Measurements from ENCODE around the gene DMD. TPM values are rescaled to one million over a fixed set of nuclear protein-coding genes. Genes with fewer than 3 reads are reported as not detected.

DMD gene
- total RNA-seq, 1 donor from 2014 or later, result 2.5 TPM

DNA sequence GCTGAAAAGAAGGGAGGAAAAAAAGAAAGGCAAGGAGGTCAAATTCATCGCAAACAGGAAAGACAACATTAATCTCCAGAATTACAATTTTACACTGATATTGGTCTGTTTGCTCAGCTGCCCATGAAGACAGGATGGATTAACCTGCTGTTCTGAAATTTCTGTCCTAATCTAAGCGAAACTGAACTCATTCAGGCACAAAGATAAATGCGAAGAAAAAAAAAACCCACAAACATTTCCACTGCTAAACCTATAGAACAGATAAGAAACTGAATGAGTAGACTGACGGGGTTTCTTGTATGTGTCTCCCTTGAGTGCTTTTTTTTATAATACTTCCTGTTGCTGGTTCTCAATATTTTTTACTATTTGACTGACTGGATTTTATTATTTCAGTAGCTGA lies 1887.7 kb downstream of the DMD start:
- Histone ChIP-seq H3K27me3 (ENCODE audit: control insufficient read depth, insufficient read depth, low read length) (no peaks in the 10 kb centered on the region), H3K4me3 (ENCODE audit: low read depth, low read length) (no peak overlapping the region), H3K36me3 (ENCODE audit: control insufficient read depth, insufficient read depth, low read length) (no peaks in the 10 kb centered on the region)
- DNase-seq (ENCODE audit: low read depth), result no peak
- TF ChIP-seq, protein P1, sequence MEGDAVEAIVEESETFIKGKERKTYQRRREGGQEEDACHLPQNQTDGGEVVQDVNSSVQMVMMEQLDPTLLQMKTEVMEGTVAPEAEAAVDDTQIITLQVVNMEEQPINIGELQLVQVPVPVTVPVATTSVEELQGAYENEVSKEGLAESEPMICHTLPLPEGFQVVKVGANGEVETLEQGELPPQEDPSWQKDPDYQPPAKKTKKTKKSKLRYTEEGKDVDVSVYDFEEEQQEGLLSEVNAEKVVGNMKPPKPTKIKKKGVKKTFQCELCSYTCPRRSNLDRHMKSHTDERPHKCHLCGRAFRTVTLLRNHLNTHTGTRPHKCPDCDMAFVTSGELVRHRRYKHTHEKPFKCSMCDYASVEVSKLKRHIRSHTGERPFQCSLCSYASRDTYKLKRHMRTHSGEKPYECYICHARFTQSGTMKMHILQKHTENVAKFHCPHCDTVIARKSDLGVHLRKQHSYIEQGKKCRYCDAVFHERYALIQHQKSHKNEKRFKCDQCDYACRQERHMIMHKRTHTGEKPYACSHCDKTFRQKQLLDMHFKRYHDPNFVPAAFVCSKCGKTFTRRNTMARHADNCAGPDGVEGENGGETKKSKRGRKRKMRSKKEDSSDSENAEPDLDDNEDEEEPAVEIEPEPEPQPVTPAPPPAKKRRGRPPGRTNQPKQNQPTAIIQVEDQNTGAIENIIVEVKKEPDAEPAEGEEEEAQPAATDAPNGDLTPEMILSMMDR (IDR thresholded peaks at IDR 0.05; ENCODE audit: insufficient read depth, low read length, poor library complexity, severe bottlenecking), result no peak

DNA sequence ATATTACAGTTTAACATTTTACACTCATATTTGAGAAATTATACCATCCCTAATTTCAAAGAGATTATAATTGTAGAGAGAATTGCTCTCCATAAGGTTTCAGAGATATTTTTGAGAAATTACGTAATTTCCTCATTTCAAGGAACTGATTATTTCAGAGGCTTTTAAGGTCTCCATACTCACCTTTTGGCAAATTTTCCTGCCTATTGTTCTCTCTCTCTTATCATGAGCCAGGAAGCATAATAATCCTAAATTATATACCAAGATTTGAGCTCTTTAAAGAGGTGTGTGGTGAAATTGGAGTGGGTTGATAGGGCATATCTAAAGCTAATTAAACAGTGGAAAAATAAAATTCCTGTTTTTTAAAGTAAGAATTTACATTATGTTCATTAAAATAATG lies 1890.6 kb downstream of the DMD start:
- DNase-seq (ENCODE audit: low read depth), result no peak
- no peaks in the 10 kb centered on the region for H3K36me3 ChIP-seq (ENCODE audit: control insufficient read depth, insufficient read depth, low read length)
- no peak overlapping the region for H3K4me3 ChIP-seq (ENCODE audit: low read depth, low read length)
- no peaks in the 10 kb centered on the region for H3K27me3 ChIP-seq (ENCODE audit: control insufficient read depth, insufficient read depth, low read length)
- TF ChIP-seq, protein P1 (IDR thresholded peaks at IDR 0.05; ENCODE audit: insufficient read depth, low read length, poor library complexity, severe bottlenecking), result no peak

DNA sequence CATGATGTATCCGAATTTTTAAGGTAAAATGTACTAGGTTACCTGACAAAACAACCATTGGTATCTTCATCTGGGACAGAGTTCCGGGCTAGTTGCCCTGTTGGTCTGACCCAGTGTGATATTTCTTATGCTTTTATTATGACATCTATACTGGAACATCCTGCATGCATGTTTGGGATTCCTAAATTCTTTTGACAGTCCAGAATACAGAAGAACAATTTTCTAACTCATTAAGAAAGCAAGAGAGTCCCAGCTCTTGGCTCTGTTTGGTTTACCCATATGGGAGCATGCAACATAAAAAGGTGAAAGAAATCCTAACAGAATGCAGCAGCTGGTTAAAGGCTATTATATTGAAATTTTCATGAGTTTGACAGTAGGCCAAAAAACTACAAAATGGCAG lies 1891.8 kb downstream of the DMD start:
- H3K4me3 ChIP-seq (ENCODE audit: low read depth, low read length), result no peak overlapping the region
- TF ChIP-seq, protein P1 (IDR thresholded peaks at IDR 0.05; ENCODE audit: insufficient read depth, low read length, poor library complexity, severe bottlenecking), result no peak
- no peak for DNase-seq (ENCODE audit: low read depth)
- H3K36me3 ChIP-seq (ENCODE audit: control insufficient read depth, insufficient read depth, low read length), result no peaks in the 10 kb centered on the region
- H3K27me3 ChIP-seq (ENCODE audit: control insufficient read depth, insufficient read depth, low read length), result no peaks in the 10 kb centered on the region

DNA sequence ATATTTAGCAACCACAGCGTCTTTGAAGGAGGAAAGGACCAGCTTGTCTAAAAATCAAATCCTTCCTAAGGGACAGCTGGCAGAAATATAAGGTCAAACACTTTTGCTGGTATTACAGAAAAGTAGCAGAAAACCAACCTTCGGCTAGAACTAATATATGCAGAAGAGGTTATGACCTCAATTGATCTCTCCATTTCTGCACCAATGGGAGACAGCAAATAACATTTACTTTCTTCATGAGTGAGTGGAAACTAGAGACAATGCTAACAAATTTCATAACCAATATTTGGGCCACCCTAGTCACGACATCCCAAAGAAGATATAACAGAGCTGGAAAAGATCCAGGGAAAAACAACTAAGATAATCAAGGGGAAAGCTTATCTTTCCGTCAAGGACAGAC lies 1892.5 kb downstream of the DMD start:
- H3K36me3 ChIP-seq (ENCODE audit: control insufficient read depth, insufficient read depth, low read length), result no peaks in the 10 kb centered on the region
- H3K27me3 ChIP-seq (ENCODE audit: control insufficient read depth, insufficient read depth, low read length), result no peaks in the 10 kb centered on the region
- DNase-seq (ENCODE audit: low read depth), result no peak
- TF ChIP-seq, protein P1 (IDR thresholded peaks at IDR 0.05; ENCODE audit: insufficient read depth, low read length, poor library complexity, severe bottlenecking), result no peak
- H3K4me3 ChIP-seq (ENCODE audit: low read depth, low read length), result no peak overlapping the region

DNA sequence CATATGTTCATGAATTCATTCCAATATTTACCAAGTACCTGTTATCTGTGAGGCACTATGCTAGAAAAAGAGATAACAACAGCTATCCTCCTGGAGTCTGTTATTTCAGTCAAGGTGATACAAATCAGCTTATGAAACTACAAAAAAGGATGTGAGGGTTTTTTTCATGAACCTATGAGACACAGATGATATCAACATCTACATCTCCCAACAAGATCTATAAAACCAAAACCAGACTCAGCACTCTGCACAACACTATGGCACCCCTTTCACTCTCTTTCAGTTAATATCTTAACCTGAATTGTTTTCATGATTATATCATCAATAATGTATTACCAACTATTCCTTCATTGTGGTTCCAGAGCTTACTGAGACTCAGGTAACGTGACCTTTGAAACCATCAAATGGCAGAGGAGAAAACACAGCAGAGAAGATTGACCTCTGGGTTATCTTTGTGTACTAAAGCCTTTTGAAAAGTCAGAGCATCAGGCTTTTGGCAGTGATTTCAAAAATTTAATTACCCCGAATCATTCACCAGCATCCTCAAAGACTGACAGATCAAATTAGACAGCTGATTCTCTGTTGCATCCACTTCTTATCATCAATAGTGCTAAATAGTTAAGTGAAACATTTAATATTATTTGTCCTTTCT lies 1894.9 kb downstream of the DMD start:
- H3K4me3 ChIP-seq (ENCODE audit: low read depth, low read length), result no peak overlapping the region
- no peaks in the 10 kb centered on the region for H3K36me3 ChIP-seq (ENCODE audit: control insufficient read depth, insufficient read depth, low read length)
- H3K27me3 ChIP-seq (ENCODE audit: control insufficient read depth, insufficient read depth, low read length), result no peaks in the 10 kb centered on the region
- TF ChIP-seq, protein P1 (IDR thresholded peaks at IDR 0.05; ENCODE audit: insufficient read depth, low read length, poor library complexity, severe bottlenecking), result no peak
- DNase-seq (ENCODE audit: low read depth), result no peak

DNA sequence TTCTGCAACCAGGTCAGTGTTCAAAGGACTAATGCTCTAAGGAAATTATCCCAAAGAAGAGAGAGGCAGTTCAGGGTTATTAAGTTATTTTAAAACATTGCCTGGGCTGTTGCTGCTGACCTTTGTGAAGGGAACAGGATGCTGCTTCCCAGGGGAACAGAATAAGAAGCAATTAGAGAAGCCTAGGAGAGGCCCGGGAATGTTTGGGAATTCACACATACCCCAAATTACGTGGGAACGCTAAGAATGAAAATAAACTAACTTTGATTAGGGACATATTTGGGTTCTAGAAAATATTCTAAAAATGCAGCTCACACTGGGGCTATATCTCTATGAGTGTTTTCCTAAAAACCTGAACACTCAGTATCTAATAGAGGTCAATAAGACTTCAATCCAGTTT lies 1896.4 kb downstream of the DMD start:
- H3K36me3 ChIP-seq (ENCODE audit: control insufficient read depth, insufficient read depth, low read length), result no peaks in the 10 kb centered on the region
- no peak overlapping the region for H3K4me3 ChIP-seq (ENCODE audit: low read depth, low read length)
- H3K27me3 ChIP-seq (ENCODE audit: control insufficient read depth, insufficient read depth, low read length), result no peaks in the 10 kb centered on the region
- TF ChIP-seq, protein P1 (IDR thresholded peaks at IDR 0.05; ENCODE audit: insufficient read depth, low read length, poor library complexity, severe bottlenecking), result no peak
- no peak for DNase-seq (ENCODE audit: low read depth)

All from kidney epithelial cell (primary cell).